HEK293 (cell line): ENCODE measurements around the gene GAL3ST2.

Source experiments
- BCL11A ChIP-seq: fragments of 450-650 bp; formaldehyde crosslinking; IDR thresholded peaks from 2 replicates; pipeline ENCODE4 v1.5.1; 2016; ENCODE audit warnings: low read depth, missing biosample characterization, missing genetic modification characterization
- BCL6B ChIP-seq: fragments of 450-650 bp; formaldehyde crosslinking; IDR thresholded peaks from 2 replicates; pipeline ENCODE4 v1.5.1; 2017; ENCODE audit warnings: missing biosample characterization, missing genetic modification characterization
- HOXC10 ChIP-seq: sonication (generic); formaldehyde crosslinking; IDR thresholded peaks from 2 replicates; pipeline ENCODE4 v1.8.1; 2023; ENCODE audit warnings: mild to moderate bottlenecking, missing genetic modification reagents
- IKZF3 ChIP-seq: fragments of 450-650 bp; IDR thresholded peaks from 2 replicates; pipeline ENCODE4 v1.5.0; 2018; ENCODE audit warnings: missing biosample characterization, mild to moderate bottlenecking, missing genetic modification characterization, moderate library complexity
- KLF17 ChIP-seq: fragments of 450-650 bp; formaldehyde crosslinking; IDR thresholded peaks from 2 replicates; pipeline ENCODE4 v1.5.1; 2016; ENCODE audit warnings: missing biosample characterization, missing genetic modification characterization
- MYNN ChIP-seq: fragments of 450-650 bp; formaldehyde crosslinking; IDR thresholded peaks from 2 replicates; pipeline ENCODE4 v1.5.1; 2016; ENCODE audit warnings: missing biosample characterization, missing genetic modification characterization, borderline replicate concordance
- PBX3 ChIP-seq: sonication (generic); formaldehyde crosslinking; IDR thresholded peaks from 2 replicates; pipeline ENCODE4 v1.8.1; 2022; ENCODE audit warnings: mild to moderate bottlenecking, moderate library complexity, missing genetic modification reagents
- TCF7L2 ChIP-seq: IDR thresholded peaks from 2 replicates; pipeline ENCODE4 v1.6.1; 2011; ENCODE audit warnings: low read depth, mild to moderate bottlenecking, inconsistent platforms, low read length, moderate library complexity, borderline replicate concordance
- TRIM28 ChIP-seq: IDR thresholded peaks from 2 replicates; pipeline ENCODE4 v1.6.1; 2011; ENCODE audit warnings: low read length, control low read depth, borderline replicate concordance
- TSHZ1 ChIP-seq: fragments of 450-650 bp; formaldehyde crosslinking; IDR thresholded peaks from 2 replicates; pipeline ENCODE4 v1.5.1; 2016; ENCODE audit warnings: missing biosample characterization, missing genetic modification characterization, borderline replicate concordance
- ZBTB10 ChIP-seq: fragments of 450-650 bp; formaldehyde crosslinking; IDR thresholded peaks from 2 replicates; pipeline ENCODE4 v1.5.1; 2016; ENCODE audit warnings: missing biosample characterization, missing genetic modification characterization
- ZBTB20 ChIP-seq: fragments of 450-650 bp; formaldehyde crosslinking; IDR thresholded peaks from 2 replicates; pipeline ENCODE4 v1.5.1; 2016; ENCODE audit warnings: missing biosample characterization, missing genetic modification characterization
- ZBTB7A ChIP-seq: fragments of 450-650 bp; formaldehyde crosslinking; IDR thresholded peaks from 2 replicates; pipeline ENCODE4 v1.5.1; 2016; ENCODE audit warnings: low read depth, missing biosample characterization, missing genetic modification characterization
- ZNF132 ChIP-seq: fragments of 450-650 bp; formaldehyde crosslinking; IDR thresholded peaks from 2 replicates; pipeline ENCODE4 v1.5.1; 2017; ENCODE audit warnings: missing biosample characterization, missing genetic modification characterization, borderline replicate concordance
- ZNF280C ChIP-seq: fragments of 450-650 bp; formaldehyde crosslinking; IDR thresholded peaks from 2 replicates; pipeline ENCODE4 v1.5.1; 2016; ENCODE audit warnings: missing biosample characterization, missing genetic modification characterization
- ZNF280D ChIP-seq: fragments of 450-650 bp; formaldehyde crosslinking; IDR thresholded peaks from 2 replicates; pipeline ENCODE4 v1.5.1; 2016; ENCODE audit warnings: missing biosample characterization, missing genetic modification characterization
- ZNF416 ChIP-seq: fragments of 450-650 bp; formaldehyde crosslinking; IDR thresholded peaks from 2 replicates; pipeline ENCODE4 v1.5.1; 2016; ENCODE audit warnings: missing biosample characterization, missing genetic modification characterization
- ZNF558 ChIP-seq: fragments of 450-650 bp; formaldehyde crosslinking; IDR thresholded peaks from 2 replicates; pipeline ENCODE4 v1.5.1; 2016; ENCODE audit warnings: missing biosample characterization, missing genetic modification characterization
- ZNF623 ChIP-seq: fragments of 450-650 bp; formaldehyde crosslinking; IDR thresholded peaks from 2 replicates; pipeline ENCODE4 v1.5.1; 2016; ENCODE audit warnings: missing biosample characterization, missing genetic modification characterization
- ZNF654 ChIP-seq: fragments of 450-650 bp; formaldehyde crosslinking; IDR thresholded peaks from 2 replicates; pipeline ENCODE4 v1.5.1; 2016; ENCODE audit warnings: low read depth, missing biosample characterization, missing genetic modification characterization
- ZNF660 ChIP-seq: fragments of 450-650 bp; IDR thresholded peaks from 2 replicates; pipeline ENCODE4 v1.5.1; 2018; ENCODE audit warnings: missing biosample characterization, mild to moderate bottlenecking, missing genetic modification characterization
- ZNF701 ChIP-seq: fragments of 450-650 bp; formaldehyde crosslinking; IDR thresholded peaks from 2 replicates; pipeline ENCODE4 v1.5.1; 2016; ENCODE audit warnings: missing biosample characterization, missing genetic modification characterization
- ZNF776 ChIP-seq: fragments of 450-650 bp; formaldehyde crosslinking; IDR thresholded peaks from 2 replicates; pipeline ENCODE4 v1.5.0; 2017; ENCODE audit warnings: missing biosample characterization, missing genetic modification characterization, borderline replicate concordance
- ZNF792 ChIP-seq: fragments of 450-650 bp; formaldehyde crosslinking; IDR thresholded peaks from 2 replicates; pipeline ENCODE4 v1.5.1; 2016; ENCODE audit warnings: missing biosample characterization, missing genetic modification characterization

GAL3ST2 gene

GRCh38 chr2:241844066-241844728 is 67.6 kb downstream of the GAL3ST2 start (continued):
- TF ChIP-seq ZNF558 (tag by site-specific recombination) (no peak), ZNF132 (tag by site-specific recombination) (no peak), ZNF280C (tag by site-specific recombination) (no peak), ZNF776 (tag by site-specific recombination) (no peak), ZNF660 (tag by site-specific recombination) (peak; percentile 40; the same call in 1 of the 2 replicates), ZNF701 (tag by site-specific recombination) (no peak), KLF17 (tag by site-specific recombination) (no peak), ZNF654 (tag by site-specific recombination) (no peak), IKZF3 (tag by site-specific recombination) (0 out of 2 replicates have a peak, but pooled peaks have one; percentile 16), BCL6B (tag by site-specific recombination) (no peak), ZBTB10 (tag by site-specific recombination) (no peak), ZBTB7A (no peak), BCL11A (no peak), ZNF792 (no peak), ZBTB20 (tag by site-specific recombination) (peak; percentile 39; the same call in 1 of the 2 replicates), TCF7L2 (no peak), PBX3 (CRISPR knock-in tag) (no peak), ZNF623 (no peak), HOXC10 (CRISPR knock-in tag) (no peak), ZNF280D (tag by site-specific recombination) (no peak), TRIM28 (no peak), ZNF416 (tag by site-specific recombination) (no peak), TSHZ1 (tag by site-specific recombination) (no peak), MYNN (tag by site-specific recombination) (no peak)
